ENCODE data around the gene MYCBP2.
"Not testable (repeated sequence)": the region's sequence is repeated elsewhere in the genome, so short reads cannot be mapped to it uniquely, and the experiment has no call there.

The MYCBP2 gene

DNA sequence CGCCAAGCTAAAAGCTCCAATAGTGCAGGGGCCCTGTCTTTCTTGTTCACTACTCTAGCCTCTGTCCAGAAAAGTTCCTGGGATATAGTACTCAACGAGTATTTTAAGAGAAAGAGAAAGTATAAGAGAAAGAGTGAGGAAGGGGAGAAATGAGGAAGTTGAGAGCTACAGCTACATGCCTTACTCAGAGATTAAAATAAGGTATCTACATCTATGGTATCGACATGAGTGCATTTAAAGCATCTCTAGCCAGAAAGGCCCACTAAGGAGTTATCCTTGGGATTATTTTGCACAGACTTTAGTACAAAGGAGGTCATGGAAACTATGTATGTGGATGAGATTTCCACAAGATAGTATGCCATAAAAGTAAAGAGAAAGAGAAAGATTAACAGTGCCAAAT, 28.5 kb downstream of the MYCBP2 start:
- intact Hi-C loops (cut with DNase I; ENCODE audit: low total_unique reads) = no loop called here
- peaks cover 8 to 15% (median 13%) of the 10 kb centered on the region in 3 donors for H3K36me3 ChIP-seq
- TF ChIP-seq, protein P1, sequence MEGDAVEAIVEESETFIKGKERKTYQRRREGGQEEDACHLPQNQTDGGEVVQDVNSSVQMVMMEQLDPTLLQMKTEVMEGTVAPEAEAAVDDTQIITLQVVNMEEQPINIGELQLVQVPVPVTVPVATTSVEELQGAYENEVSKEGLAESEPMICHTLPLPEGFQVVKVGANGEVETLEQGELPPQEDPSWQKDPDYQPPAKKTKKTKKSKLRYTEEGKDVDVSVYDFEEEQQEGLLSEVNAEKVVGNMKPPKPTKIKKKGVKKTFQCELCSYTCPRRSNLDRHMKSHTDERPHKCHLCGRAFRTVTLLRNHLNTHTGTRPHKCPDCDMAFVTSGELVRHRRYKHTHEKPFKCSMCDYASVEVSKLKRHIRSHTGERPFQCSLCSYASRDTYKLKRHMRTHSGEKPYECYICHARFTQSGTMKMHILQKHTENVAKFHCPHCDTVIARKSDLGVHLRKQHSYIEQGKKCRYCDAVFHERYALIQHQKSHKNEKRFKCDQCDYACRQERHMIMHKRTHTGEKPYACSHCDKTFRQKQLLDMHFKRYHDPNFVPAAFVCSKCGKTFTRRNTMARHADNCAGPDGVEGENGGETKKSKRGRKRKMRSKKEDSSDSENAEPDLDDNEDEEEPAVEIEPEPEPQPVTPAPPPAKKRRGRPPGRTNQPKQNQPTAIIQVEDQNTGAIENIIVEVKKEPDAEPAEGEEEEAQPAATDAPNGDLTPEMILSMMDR (IDR thresholded peaks at IDR 0.05) = no peak
- H3K9me3 ChIP-seq = no peaks in the 10 kb centered on the region
- no peak overlapping the region for H3K4me3 ChIP-seq
- no peak overlapping the region for H3K27ac ChIP-seq
- DNase-seq = no peak
- H3K4me1 ChIP-seq = peaks cover 0 to 46% (median 12%) of the 10 kb centered on the region in 4 donors
- H3K27me3 ChIP-seq = no peaks in the 10 kb centered on the region

DNA sequence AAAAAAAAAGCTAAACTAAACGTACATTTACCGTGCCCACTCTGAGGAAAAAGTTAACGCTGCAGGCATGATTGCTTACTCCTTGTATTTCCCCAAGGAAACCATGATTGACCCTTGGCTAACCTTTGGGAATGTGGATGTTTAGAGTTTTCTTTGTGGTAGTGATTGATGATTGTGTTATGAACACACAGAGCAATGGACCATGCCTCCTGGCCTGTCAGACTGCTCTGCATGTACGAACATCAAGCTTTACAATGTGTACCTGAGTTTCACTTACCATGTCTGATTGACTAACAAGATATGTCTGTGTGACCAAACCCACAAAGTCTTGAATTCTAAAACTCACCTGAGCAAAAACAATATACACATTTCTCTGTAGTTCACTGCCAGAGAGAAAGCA, 35.1 kb downstream of the MYCBP2 start:
- Histone ChIP-seq H3K36me3 (peaks cover 38 to 57% (median 52%) of the 10 kb centered on the region in 3 donors), H3K27me3 (no peaks in the 10 kb centered on the region), H3K27ac (no peak overlapping the region), H3K9me3 (no peaks in the 10 kb centered on the region), H3K4me3 (no peak overlapping the region), H3K4me1 (no peaks in the 10 kb centered on the region)
- no peak for DNase-seq
- TF ChIP-seq, protein P1 (IDR thresholded peaks at IDR 0.05) = no peak
- intact Hi-C loops (cut with DNase I; ENCODE audit: low total_unique reads) = no loop called here

DNA sequence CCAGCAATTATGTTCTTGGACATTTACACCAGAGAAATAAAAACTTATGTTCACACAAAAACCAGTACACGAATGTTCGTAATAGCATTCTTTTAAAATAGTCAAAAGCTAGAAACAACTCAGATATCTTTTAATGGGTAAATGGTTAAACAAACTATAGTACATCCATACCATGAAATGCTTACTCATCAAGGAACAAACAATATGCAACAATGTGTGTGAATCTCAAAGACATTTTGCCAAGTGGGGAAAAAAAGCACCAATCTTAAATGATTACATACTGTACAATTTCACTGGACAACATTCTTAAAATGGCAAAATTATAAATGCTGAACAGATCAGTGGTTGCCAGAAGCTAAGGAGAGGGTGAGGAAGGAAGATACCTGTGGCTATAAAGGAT, 36.6 kb downstream of the MYCBP2 start:
- Histone ChIP-seq H3K9me3 (no peaks in the 10 kb centered on the region), H3K36me3 (peaks cover 38 to 56% (median 45%) of the 10 kb centered on the region in 3 donors), H3K27me3 (no peaks in the 10 kb centered on the region), H3K4me3 (no peak overlapping the region), H3K27ac (no peak overlapping the region), H3K4me1 (no peaks in the 10 kb centered on the region)
- intact Hi-C loops (cut with DNase I; ENCODE audit: low total_unique reads) = no loop called here
- no peak for DNase-seq
- TF ChIP-seq, protein P1 (IDR thresholded peaks at IDR 0.05) = no peak

DNA sequence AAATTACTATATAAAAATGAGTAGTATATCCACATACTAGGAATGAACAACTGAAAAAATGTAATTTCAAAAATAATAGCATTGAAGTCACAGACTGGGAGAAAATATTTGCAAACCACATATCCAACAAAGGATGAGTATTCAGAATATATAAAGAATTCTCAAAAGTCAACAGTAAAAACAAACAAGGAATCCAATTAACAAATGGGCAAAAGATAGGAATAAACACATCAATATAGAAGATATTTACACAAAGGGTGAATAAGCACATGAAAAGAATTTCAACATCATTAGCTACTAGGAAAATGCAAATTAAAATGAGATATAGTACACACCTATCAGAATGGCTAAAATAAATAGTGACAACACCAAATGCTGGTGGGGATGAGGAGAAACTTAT, 37.0 kb downstream of the MYCBP2 start:
- intact Hi-C loops (cut with DNase I; ENCODE audit: low total_unique reads) = no loop called here
- Histone ChIP-seq H3K27me3 (no peaks in the 10 kb centered on the region), H3K9me3 (no peaks in the 10 kb centered on the region), H3K4me1 (no peaks in the 10 kb centered on the region), H3K36me3 (peaks cover 36 to 51% (median 40%) of the 10 kb centered on the region in 3 donors), H3K27ac (no peak overlapping the region), H3K4me3 (no peak overlapping the region)
- TF ChIP-seq, protein P1 (IDR thresholded peaks at IDR 0.05) = no peak
- DNase-seq = no peak

DNA sequence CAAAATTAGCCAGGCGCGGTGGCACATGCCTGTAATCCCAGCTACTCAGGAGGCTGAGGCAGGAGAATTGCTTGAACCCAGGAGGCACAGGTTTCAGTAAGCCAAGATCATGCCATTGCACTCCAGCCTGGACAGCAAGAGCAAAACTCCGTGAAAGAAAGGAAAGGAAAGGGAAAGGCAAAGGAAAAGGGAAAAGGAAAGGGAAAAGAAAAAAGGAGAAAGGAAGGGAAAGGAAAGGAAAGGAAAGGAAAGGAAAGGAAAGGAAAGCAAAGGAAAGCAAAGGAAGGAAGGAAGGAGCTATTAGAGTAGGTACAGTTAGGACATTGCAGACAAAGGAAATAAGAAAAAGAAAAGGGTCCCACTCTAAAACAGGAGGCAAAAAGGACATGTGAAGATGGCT, 41.3 kb downstream of the MYCBP2 start:
- H3K27ac ChIP-seq; H3K4me1 ChIP-seq; DNase-seq; H3K4me3 ChIP-seq; H3K27me3 ChIP-seq; intact Hi-C loops (cut with DNase I; ENCODE audit: low total_unique reads); H3K9me3 ChIP-seq: not testable (repeated sequence)
- peaks cover 14 to 24% (median 23%) of the 10 kb centered on the region in 3 donors for H3K36me3 ChIP-seq

DNA sequence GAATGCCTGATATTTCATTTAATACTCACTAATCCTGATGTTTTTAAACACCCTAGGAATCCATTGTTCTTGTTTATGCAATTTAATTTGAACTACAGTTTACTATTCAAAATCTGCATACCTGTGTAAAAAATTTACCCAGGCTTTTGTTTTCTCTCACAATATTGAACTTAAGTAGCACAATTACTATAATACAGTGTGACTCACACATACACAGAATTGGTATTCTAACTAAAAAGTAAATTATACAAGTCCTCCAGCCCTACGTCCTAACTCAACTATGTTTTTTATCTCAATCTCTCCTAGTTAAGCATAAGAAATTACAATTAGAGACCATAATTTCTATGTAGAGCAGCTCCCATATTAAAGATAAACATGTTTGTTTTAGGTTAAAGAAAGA, 41.8 kb downstream of the MYCBP2 start:
- Histone ChIP-seq H3K27me3 (no peaks in the 10 kb centered on the region), H3K4me3 (no peak overlapping the region), H3K4me1 (no peaks in the 10 kb centered on the region), H3K27ac (no peak overlapping the region), H3K9me3 (no peaks in the 10 kb centered on the region), H3K36me3 (peaks cover 9 to 19% (median 18%) of the 10 kb centered on the region in 3 donors)
- intact Hi-C loops (cut with DNase I; ENCODE audit: low total_unique reads) = no loop called here
- no peak for DNase-seq
- TF ChIP-seq, protein P1 (IDR thresholded peaks at IDR 0.05) = no peak

All from tibial artery (tissue), 4 donors.